Mesendoderm (in vitro differentiated cells): ENCODE data around the gene PHEX.
A peak's percentile ranks its signal among the peaks of the same experiment; 100 is the strongest.

ENCODE experiments used
- DNase-seq: peaks from one replicate; pipeline ENCODE4 v3.0.0; 2013
- H2AK5ac ChIP-seq: 2 replicates; pipeline ENCODE4 v1.6.1; 2013; ENCODE audit warnings: low read length, inconsistent platforms
- H2BK120ac ChIP-seq: 2 replicates; pipeline ENCODE4 v1.6.1; 2013; ENCODE audit warnings: low read depth, mild to moderate bottlenecking, low read length, moderate library complexity, mixed read lengths
- H2BK15ac ChIP-seq: replicated peaks from 2 replicates; pipeline ENCODE4 v1.6.1; 2013; ENCODE audit warnings: low read depth, mild to moderate bottlenecking, moderate library complexity
- H2BK5ac ChIP-seq: 2 replicates; pipeline ENCODE4 v1.6.1; 2013; ENCODE audit warnings: low read length, inconsistent platforms
- H3K18ac ChIP-seq: 2 replicates; pipeline ENCODE4 v1.6.1; 2013; ENCODE audit warnings: mild to moderate bottlenecking, low read length, mixed read lengths
- H3K23ac ChIP-seq: one replicate; pipeline ENCODE4 v1.6.1; 2013; ENCODE audit warnings: low read length
- H3K27ac ChIP-seq: 2 replicates; pipeline ENCODE4 v1.5.1; 2013; ENCODE audit warnings: low read depth, mild to moderate bottlenecking, inconsistent platforms, low read length, moderate library complexity
- H3K27me3 ChIP-seq: 2 replicates; pipeline ENCODE4 v1.6.1; 2013; ENCODE audit warnings: low read length, control low read depth, mild to moderate bottlenecking, inconsistent platforms; ENCODE audit not compliant: insufficient read depth, poor library complexity
- H3K36me3 ChIP-seq: 2 replicates; pipeline ENCODE4 v1.6.1; 2013; ENCODE audit warnings: low read length, inconsistent platforms; ENCODE audit not compliant: control insufficient read depth, insufficient read depth
- H3K4ac ChIP-seq: one replicate; pipeline ENCODE4 v1.6.1; 2013; ENCODE audit warnings: low read depth, mild to moderate bottlenecking, low read length, moderate library complexity
- H3K4me1 ChIP-seq: 2 replicates; pipeline ENCODE4 v1.6.1; 2013; ENCODE audit warnings: low read depth, low read length, inconsistent platforms; ENCODE audit not compliant: control insufficient read depth
- H3K4me2 ChIP-seq: 2 replicates; pipeline ENCODE4 v1.6.1; 2013; ENCODE audit warnings: low read length
- H3K4me3 ChIP-seq: 2 replicates; pipeline ENCODE4 v1.5.1; 2013; ENCODE audit warnings: mild to moderate bottlenecking, low read length
- H3K56ac ChIP-seq: one replicate; pipeline ENCODE4 v1.6.1; 2013; ENCODE audit warnings: low read length
- H3K79me1 ChIP-seq: 2 replicates; pipeline ENCODE4 v1.6.1; 2013; ENCODE audit warnings: low read length, inconsistent platforms
- H3K79me2 ChIP-seq: 2 replicates; pipeline ENCODE4 v1.6.1; 2013; ENCODE audit warnings: mild to moderate bottlenecking, low read length; ENCODE audit not compliant: control insufficient read depth, insufficient read depth
- H3K9ac ChIP-seq: 2 replicates; pipeline ENCODE4 v1.6.1; 2013; ENCODE audit warnings: low read length, inconsistent platforms
- H4K5ac ChIP-seq: one replicate; pipeline ENCODE4 v1.6.1; 2013; ENCODE audit warnings: low read length
- H4K8ac ChIP-seq: one replicate; pipeline ENCODE4 v1.6.1; 2013; ENCODE audit warnings: low read depth, mild to moderate bottlenecking, control low read depth, low read length, moderate library complexity
- WGBS: extraction: QIAGEN DNeasy Blood & Tissue Kit; methylation state at CpG from one replicate; pipeline ENCODE4 v1.1.7; 2013; ENCODE audit warnings: low lambda C conversion rate, missing lambda C conversion rate; ENCODE audit not compliant: insufficient coverage; ENCODE audit errors: extremely low coverage; 5-methylcytosine and 5-hydroxymethylcytosine counted together

PHEX gene

DNA sequence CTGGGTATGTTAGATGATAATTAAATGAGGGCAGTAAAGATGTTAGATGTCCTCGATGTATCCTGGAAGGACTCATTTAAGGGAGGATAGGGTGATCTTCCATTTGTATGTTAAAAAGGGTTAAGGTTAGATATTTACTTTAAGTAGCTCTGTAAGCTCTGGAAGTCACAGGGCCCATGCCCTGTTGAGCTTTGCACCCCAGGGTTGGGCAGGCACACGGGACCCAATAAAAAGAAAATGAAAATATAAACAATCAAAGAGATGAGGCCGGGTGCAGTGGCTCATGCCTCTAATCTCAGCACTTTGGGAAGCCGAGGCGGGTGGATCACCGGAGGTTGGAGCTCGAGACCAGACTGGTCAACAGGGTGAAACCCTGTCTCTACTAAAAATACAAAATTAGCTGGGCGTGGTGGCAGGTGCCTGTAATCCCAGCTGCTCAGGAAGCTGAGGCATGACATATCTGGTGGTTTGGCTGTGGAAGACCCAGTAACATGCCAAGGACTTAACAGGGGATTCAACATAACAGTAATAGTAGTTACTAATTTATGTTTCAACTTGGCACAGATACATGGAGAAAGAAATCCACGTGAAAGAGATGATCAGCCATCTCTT is 16.9 kb upstream of the PHEX start:
- no peak overlapping the region for H2BK15ac ChIP-seq
- H4K8ac ChIP-seq: no peak overlapping the region

DNA sequence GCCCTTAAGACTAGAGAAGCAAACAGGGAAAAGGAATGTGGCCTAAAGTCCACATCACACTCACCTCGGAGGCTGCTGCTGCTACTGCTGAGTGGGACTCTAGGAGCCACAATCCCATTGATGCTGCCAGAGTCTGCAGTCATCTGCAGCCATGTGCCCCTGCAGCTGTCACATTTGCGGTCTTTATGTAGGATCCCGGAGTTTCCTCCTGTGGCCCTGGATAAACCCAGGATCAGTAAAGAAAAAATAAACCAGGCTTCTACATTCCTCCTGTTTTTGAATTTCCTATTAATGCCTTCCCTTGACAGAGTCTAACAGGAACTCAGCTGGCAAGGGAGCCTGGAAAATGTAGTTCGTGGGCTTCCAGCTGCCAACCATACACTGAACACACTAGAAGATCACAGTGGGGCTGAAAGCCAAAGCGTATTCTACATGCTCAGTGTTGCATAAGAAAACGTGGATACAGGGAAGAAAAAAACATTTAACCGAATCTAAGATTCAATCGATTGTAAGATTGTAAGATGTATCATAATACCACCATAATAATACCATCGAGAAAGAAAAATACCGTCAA is 10.3 kb upstream of the PHEX start:
- no peak overlapping the region for H2BK5ac ChIP-seq
- no peak overlapping the region for H3K4me2 ChIP-seq
- H2AK5ac ChIP-seq: no peak overlapping the region
- H3K27ac ChIP-seq: no peak overlapping the region
- H3K56ac ChIP-seq: no peak overlapping the region
- H3K79me1 ChIP-seq: no peaks in the 10 kb centered on the region
- no peaks in the 10 kb centered on the region for H3K79me2 ChIP-seq
- no peaks in the 10 kb centered on the region for H3K4me1 ChIP-seq
- no peaks in the 10 kb centered on the region for H3K27me3 ChIP-seq
- no peak overlapping the region for H3K9ac ChIP-seq
- H3K18ac ChIP-seq: no peak overlapping the region
- H3K4ac ChIP-seq: no peak overlapping the region
- H4K8ac ChIP-seq: no peak overlapping the region
- no peaks in the 10 kb centered on the region for H3K36me3 ChIP-seq
- H3K4me3 ChIP-seq: no peak overlapping the region
- no peak overlapping the region for H2BK15ac ChIP-seq
- H4K5ac ChIP-seq: no peak overlapping the region
- no CpG with 5 or more reads among the region's 10 CpGs for WGBS
- H2BK120ac ChIP-seq: no peak overlapping the region
- H3K23ac ChIP-seq: no peak overlapping the region
- no peak for DNase-seq

More for the DNA sequence above, 16.9 kb upstream of the PHEX start:
- Histone ChIP-seq H3K36me3 (no peaks in the 10 kb centered on the region), H3K4me1 (no peaks in the 10 kb centered on the region), H3K4ac (no peak overlapping the region), H3K79me2 (no peaks in the 10 kb centered on the region), H2BK120ac (no peak overlapping the region), H3K79me1 (no peaks in the 10 kb centered on the region), H3K4me3 (no peak overlapping the region), H4K5ac (no peak overlapping the region), H2AK5ac (no peak overlapping the region), H3K18ac (no peak overlapping the region), H3K23ac (no peak overlapping the region), H3K27ac (no peak overlapping the region), H3K27me3 (no peaks in the 10 kb centered on the region), H3K56ac (no peak overlapping the region), H2BK5ac (no peak overlapping the region), H3K4me2 (no peak overlapping the region), H3K9ac (no peak overlapping the region)
- WGBS: no CpG with 5 or more reads among the region's 9 CpGs
- DNase-seq: no peak

- no peaks in the 10 kb centered on the region for H3K79me2 ChIP-seq
- no peak overlapping the region for H3K18ac ChIP-seq
- H3K79me1 ChIP-seq: no peaks in the 10 kb centered on the region
- no peak overlapping the region for H3K27ac ChIP-seq
- no peak overlapping the region for H2BK5ac ChIP-seq
- no peak overlapping the region for H3K56ac ChIP-seq
- no peak overlapping the region for H4K5ac ChIP-seq
- no peak overlapping the region for H3K4me2 ChIP-seq
- H3K23ac ChIP-seq: no peak overlapping the region
- no peaks in the 10 kb centered on the region for H3K27me3 ChIP-seq
- peak; percentile 20 for DNase-seq
- no peak overlapping the region for H4K8ac ChIP-seq
- no CpG with 5 or more reads among the region's 2 CpGs for WGBS
- no peak overlapping the region for H3K4me3 ChIP-seq
- H3K9ac ChIP-seq: no peak overlapping the region
- H2BK15ac ChIP-seq: no peak overlapping the region
- no peaks in the 10 kb centered on the region for H3K36me3 ChIP-seq
- H3K4ac ChIP-seq: no peak overlapping the region
- no peak overlapping the region for H2AK5ac ChIP-seq
- H2BK120ac ChIP-seq: no peak overlapping the region
- no peaks in the 10 kb centered on the region for H3K4me1 ChIP-seq
Measured at GRCh38 chrX:22024577-22024976, 7.5 kb upstream of the PHEX start.

DNA sequence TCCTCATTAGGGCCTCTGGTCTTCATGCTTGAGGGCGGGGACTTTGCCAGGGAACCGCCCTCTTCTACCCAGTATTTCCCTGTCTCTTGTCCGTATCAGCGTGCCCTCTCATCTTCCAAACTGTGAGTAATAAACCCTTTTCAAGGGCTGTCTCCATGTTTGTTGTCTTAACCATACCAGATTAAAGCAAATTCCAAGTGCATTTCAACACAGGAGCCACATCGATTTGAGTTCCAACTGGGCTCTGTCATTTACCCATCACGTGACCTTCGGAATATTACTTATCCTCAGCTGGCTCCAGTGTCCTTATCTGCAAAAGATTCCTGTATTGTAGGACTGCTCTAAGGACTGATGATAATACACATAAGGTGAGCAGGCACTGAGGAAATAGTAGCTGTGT is 6.4 kb upstream of the PHEX start:
- Histone ChIP-seq H3K79me1 (no peaks in the 10 kb centered on the region), H4K8ac (no peak overlapping the region), H4K5ac (no peak overlapping the region), H3K4me2 (no peak overlapping the region), H3K27ac (no peak overlapping the region), H3K18ac (no peak overlapping the region), H3K4me3 (no peak overlapping the region), H3K9ac (no peak overlapping the region), H2BK5ac (no peak overlapping the region), H2AK5ac (no peak overlapping the region), H3K36me3 (no peaks in the 10 kb centered on the region), H3K4ac (no peak overlapping the region), H3K56ac (no peak overlapping the region), H3K23ac (no peak overlapping the region), H3K27me3 (no peaks in the 10 kb centered on the region), H2BK120ac (no peak overlapping the region), H3K4me1 (no peaks in the 10 kb centered on the region), H3K79me2 (no peaks in the 10 kb centered on the region), H2BK15ac (no peak overlapping the region)
- no peak for DNase-seq
- WGBS: no CpG with 5 or more reads among the region's 7 CpGs

GRCh38 chrX:22026731-22027130 is 5.4 kb upstream of the PHEX start:
- H3K9ac ChIP-seq: no peak overlapping the region
- no peak overlapping the region for H4K8ac ChIP-seq
- no peaks in the 10 kb centered on the region for H3K36me3 ChIP-seq
- H3K4me2 ChIP-seq: no peak overlapping the region
- no CpG with 5 or more reads among the region's 4 CpGs for WGBS
- no peak for DNase-seq
- H2BK120ac ChIP-seq: no peak overlapping the region
- no peak overlapping the region for H3K4me3 ChIP-seq
- H3K79me1 ChIP-seq: no peaks in the 10 kb centered on the region
- no peak overlapping the region for H2BK5ac ChIP-seq
- H3K27ac ChIP-seq: no peak overlapping the region
- H3K4me1 ChIP-seq: no peaks in the 10 kb centered on the region
- no peak overlapping the region for H3K4ac ChIP-seq
- no peak overlapping the region for H2AK5ac ChIP-seq
- H3K79me2 ChIP-seq: no peaks in the 10 kb centered on the region
- H3K18ac ChIP-seq: no peak overlapping the region
- H3K23ac ChIP-seq: no peak overlapping the region
- no peak overlapping the region for H2BK15ac ChIP-seq
- no peak overlapping the region for H3K56ac ChIP-seq
- H4K5ac ChIP-seq: no peak overlapping the region
- H3K27me3 ChIP-seq: no peaks in the 10 kb centered on the region

- H3K56ac ChIP-seq: no peak overlapping the region
- H3K4me2 ChIP-seq: no peak overlapping the region
- H3K27ac ChIP-seq: no peak overlapping the region
- H3K4me1 ChIP-seq: no peaks in the 10 kb centered on the region
- DNase-seq: no peak
- H4K5ac ChIP-seq: no peak overlapping the region
- no peak overlapping the region for H2BK120ac ChIP-seq
- H3K4me3 ChIP-seq: no peak overlapping the region
- H2AK5ac ChIP-seq: no peak overlapping the region
- no peaks in the 10 kb centered on the region for H3K36me3 ChIP-seq
- H3K79me1 ChIP-seq: no peaks in the 10 kb centered on the region
- no CpG with 5 or more reads among the region's 6 CpGs for WGBS
- no peak overlapping the region for H3K23ac ChIP-seq
- H3K79me2 ChIP-seq: no peaks in the 10 kb centered on the region
- no peak overlapping the region for H4K8ac ChIP-seq
- no peak overlapping the region for H3K9ac ChIP-seq
- H3K27me3 ChIP-seq: no peaks in the 10 kb centered on the region
- H3K4ac ChIP-seq: no peak overlapping the region
- H2BK5ac ChIP-seq: no peak overlapping the region
- no peak overlapping the region for H3K18ac ChIP-seq
- H2BK15ac ChIP-seq: no peak overlapping the region
Measured at GRCh38 chrX:22032506-22032905, 381 bp downstream of the PHEX start.
